ENCODE data around the gene TAF11L5. TPM values are rescaled to one million over a fixed set of nuclear protein-coding genes. Genes with fewer than 3 reads are reported as not detected.
"Not testable (repeated sequence)": the region's sequence is repeated elsewhere in the genome, so short reads cannot be mapped to it uniquely, and the experiment has no call there.

The TAF11L5 gene
- total and polyA plus RNA-seq, 9 donors: not detected

- TF ChIP-seq POLR2A (IDR thresholded peaks at IDR 0.05) (no peak), EP300 (IDR thresholded peaks at IDR 0.05) (no peak), CTCF (IDR thresholded peaks at IDR 0.05) (no peak)
- H3K9me3 ChIP-seq: no peaks in the 10 kb centered on the region
- H3K4me1 ChIP-seq (ENCODE audit: insufficient read depth): no peaks in the 10 kb centered on the region
- intact Hi-C loops (cut with DNase I): no loop called here
- H3K4me3 ChIP-seq: no peak overlapping the region
- no peak for DNase-seq
- H3K36me3 ChIP-seq: no peaks in the 10 kb centered on the region
- 84 to 97% (median 90%) methylated on average over 1 of the region's 1 CpG for WGBS, 3 donors
- no peaks in the 10 kb centered on the region for H3K27me3 ChIP-seq
- no peak overlapping the region for H3K27ac ChIP-seq
Observed at GRCh38 chr5:17487174-17487512, 37.9 kb upstream of the TAF11L5 start.

GRCh38 chr5:17491257-17491656, 33.8 kb upstream of the TAF11L5 start:
- H3K4me3 ChIP-seq; H3K9me3 ChIP-seq; H3K27ac ChIP-seq; intact Hi-C loops (cut with DNase I); H3K27me3 ChIP-seq; H3K4me1 ChIP-seq (ENCODE audit: insufficient read depth); DNase-seq; H3K36me3 ChIP-seq: not testable (repeated sequence)
- 95 to 96% (median 95%) methylated on average over 11 to 23 of the region's 23 CpGs for WGBS, 3 donors

GRCh38 chr5:17492770-17493169, 32.3 kb upstream of the TAF11L5 start:
- no peak for DNase-seq
- H3K27ac ChIP-seq: no peak overlapping the region
- 89 to 92% (median 90%) methylated on average over 3 of the region's 3 CpGs for WGBS, 3 donors
- H3K36me3 ChIP-seq: no peaks in the 10 kb centered on the region
- no peak overlapping the region for H3K4me3 ChIP-seq
- H3K27me3 ChIP-seq: no peaks in the 10 kb centered on the region
- H3K9me3 ChIP-seq: no peaks in the 10 kb centered on the region
- intact Hi-C loops (cut with DNase I): no loop called here
- TF ChIP-seq EP300 (IDR thresholded peaks at IDR 0.05) (no peak), CTCF (IDR thresholded peaks at IDR 0.05) (no peak), POLR2A (IDR thresholded peaks at IDR 0.05) (no peak)
- no peaks in the 10 kb centered on the region for H3K4me1 ChIP-seq (ENCODE audit: insufficient read depth)

- no peak for DNase-seq
- WGBS, 3 donors: 57 to 76% (median 63%) methylated on average over 4 of the region's 4 CpGs
- intact Hi-C loops (cut with DNase I): no loop called here
- H3K9me3 ChIP-seq: no peaks in the 10 kb centered on the region
- TF ChIP-seq POLR2A (IDR thresholded peaks at IDR 0.05) (no peak), CTCF (IDR thresholded peaks at IDR 0.05) (no peak), EP300 (IDR thresholded peaks at IDR 0.05) (no peak)
- H3K36me3 ChIP-seq: no peaks in the 10 kb centered on the region
- H3K27ac ChIP-seq: no peak overlapping the region
- H3K4me1 ChIP-seq (ENCODE audit: insufficient read depth): no peaks in the 10 kb centered on the region
- H3K4me3 ChIP-seq: no peak overlapping the region
- no peaks in the 10 kb centered on the region for H3K27me3 ChIP-seq
Observed at GRCh38 chr5:17497446-17497845, 27.6 kb upstream of the TAF11L5 start.

GRCh38 chr5:17497931-17498330, 27.1 kb upstream of the TAF11L5 start, which contains the start of gene TAF11L2:
Gene TAF11L2, plus strand, starts transcription at chr5:17498231.
- H3K27me3 ChIP-seq; DNase-seq; H3K4me1 ChIP-seq (ENCODE audit: insufficient read depth); H3K9me3 ChIP-seq; intact Hi-C loops (cut with DNase I); H3K36me3 ChIP-seq; H3K4me3 ChIP-seq; H3K27ac ChIP-seq: not testable (repeated sequence)
- 91 to 94% (median 91%) methylated on average over 8 of the region's 8 CpGs for WGBS, 3 donors
